WTC11 (cell line): Measurements from ENCODE around the gene RPTOR. TPM values are rescaled to one million over a fixed set of nuclear protein-coding genes. Genes with fewer than 3 reads are reported as not detected.

ENCODE experiments used
- ATAC-seq: fragments of 200-7000 bp; cut with Tn5 transposase; 2 replicates; pipeline ENCODE4 v1.10.0; 2021; ENCODE audit warnings: mild to moderate bottlenecking, moderate library complexity
- CTCF ChIA-PET: fragments of 300-600 bp; sonication (Branson Sonifier 250); formaldehyde crosslinking; loops from one replicate; lab custom pipeline; 2021; ENCODE audit warnings: antibody characterized with exemption; lab: Charles Lee
- POLR2A ChIA-PET: fragments of 350-600 bp; sonication (Branson Sonifier 250); formaldehyde crosslinking; loops from one replicate; lab custom pipeline; 2021; ENCODE audit warnings: antibody characterized with exemption; lab: Charles Lee
- DNase-seq: peaks from one replicate; pipeline ENCODE4 v3.0.0; 2021; ENCODE audit warnings: low spot score
- H3K27ac Mint-ChIP-seq: 2 replicates; pipeline ENCODE4 v1.8.0; 2021; ENCODE audit warnings: mixed read lengths
- H3K27me3 Mint-ChIP-seq: 2 replicates; pipeline ENCODE4 v1.8.0; 2021; ENCODE audit warnings: low read depth, mild to moderate bottlenecking, moderate library complexity, mixed read lengths
- H3K36me3 Mint-ChIP-seq: 2 replicates; pipeline ENCODE4 v1.8.0; 2021; ENCODE audit warnings: mixed read lengths
- H3K4me1 Mint-ChIP-seq: 2 replicates; pipeline ENCODE4 v1.8.0; 2022; ENCODE audit warnings: mixed read lengths
- H3K4me3 Mint-ChIP-seq: 2 replicates; pipeline ENCODE4 v1.8.0; 2021; ENCODE audit warnings: mild to moderate bottlenecking, moderate library complexity, mixed read lengths
- H3K9me3 Mint-ChIP-seq: 2 replicates; pipeline ENCODE4 v1.8.0; 2021; ENCODE audit warnings: mixed read lengths
- AR ChIP-seq: fragments of 250-450 bp; sonication (Bioruptor Pico); IDR thresholded peaks from 2 replicates; pipeline ENCODE4 v1.9.0; 2021; ENCODE audit warnings: mild to moderate bottlenecking
- E2F4 ChIP-seq: sonication (generic); formaldehyde crosslinking; IDR thresholded peaks from 2 replicates; pipeline ENCODE4 v1.8.1; 2022; ENCODE audit warnings: low read depth, mild to moderate bottlenecking, moderate library complexity, missing genetic modification reagents, borderline replicate concordance
- GABPB1 ChIP-seq: sonication (generic); formaldehyde crosslinking; IDR thresholded peaks from 2 replicates; pipeline ENCODE4 v1.8.1; 2023; ENCODE audit warnings: mild to moderate bottlenecking, missing genetic modification reagents
- JUN ChIP-seq: sonication (generic); formaldehyde crosslinking; IDR thresholded peaks from 2 replicates; pipeline ENCODE4 v1.8.0; 2023; ENCODE audit warnings: mild to moderate bottlenecking, missing genetic modification reagents
- MAX ChIP-seq: sonication (generic); formaldehyde crosslinking; IDR thresholded peaks from 2 replicates; pipeline ENCODE4 v1.8.0; 2022; ENCODE audit warnings: mild to moderate bottlenecking, missing genetic modification reagents
- SOX15 ChIP-seq: fragments of 250-450 bp; sonication (Bioruptor Pico); IDR thresholded peaks from 2 replicates; pipeline ENCODE4 v1.9.0; 2021; ENCODE audit warnings: mild to moderate bottlenecking
- TP53 ChIP-seq: sonication (generic); formaldehyde crosslinking; IDR thresholded peaks from 2 replicates; pipeline ENCODE4 v1.8.1; 2023; ENCODE audit warnings: mild to moderate bottlenecking, missing genetic modification reagents
- ZBTB21 ChIP-seq: sonication (generic); formaldehyde crosslinking; IDR thresholded peaks from 2 replicates; pipeline ENCODE4 v1.8.1; 2023; ENCODE audit warnings: mild to moderate bottlenecking, missing genetic modification reagents, borderline replicate concordance
- ZNF232 ChIP-seq: sonication (generic); formaldehyde crosslinking; IDR thresholded peaks from 2 replicates; pipeline ENCODE4 v1.8.0; 2022; ENCODE audit warnings: mild to moderate bottlenecking, missing genetic modification reagents
- total RNA-seq: library from RNA; stranded (reverse); gene quantifications from 3 replicates; pipeline ENCODE4 v1.2.3, GENCODE V29; 2021
- TF ChIP-seq, protein P1 (sequence below): sonication (generic); formaldehyde crosslinking; conservative IDR thresholded peaks from 2 replicates; pipeline ENCODE4 v1.8.1; 2023; ENCODE audit warnings: mild to moderate bottlenecking, low read depth, missing genetic modification reagents, moderate library complexity
- TF ChIP-seq, protein P2 (sequence below): fragments of 250-450 bp; sonication (Bioruptor Pico); IDR thresholded peaks from 2 replicates; pipeline ENCODE4 v1.9.0; 2021; ENCODE audit warnings: mild to moderate bottlenecking
- TF ChIP-seq, protein P3 (sequence below): fragments of 200-600 bp; IDR thresholded peaks from 2 replicates; pipeline ENCODE4 v1.8.0; 2022; ENCODE audit warnings: antibody characterized with exemption
- TF ChIP-seq, protein P4 (sequence below): sonication (generic); formaldehyde crosslinking; IDR thresholded peaks from 2 replicates; pipeline ENCODE4 v1.8.0; 2023; ENCODE audit warnings: missing genetic modification reagents, mild to moderate bottlenecking, borderline replicate concordance
- TF ChIP-seq, protein P5 (sequence below): sonication (generic); formaldehyde crosslinking; IDR thresholded peaks from 2 replicates; pipeline ENCODE4 v1.8.1; 2022; ENCODE audit warnings: missing genetic modification reagents, borderline replicate concordance
- TF ChIP-seq, protein P6 (sequence below): sonication (generic); formaldehyde crosslinking; IDR thresholded peaks from 2 replicates; pipeline ENCODE4 v1.8.1; 2023; ENCODE audit warnings: mild to moderate bottlenecking, missing genetic modification reagents, moderate library complexity

The RPTOR gene
- total RNA-seq, 1 experiment from 2014 or later = 41.0 TPM

GRCh38 chr17:80667462-80668277 lies 123.0 kb downstream of the RPTOR start:
- Mint-ChIP-seq H3K27me3 (no peaks in the 10 kb centered on the region), H3K4me3 (no peak overlapping the region), H3K9me3 (no peaks in the 10 kb centered on the region), H3K27ac (0 out of 2 replicates have a peak overlapping the region, but pooled peaks have one; percentile 15), H3K36me3 (no peaks in the 10 kb centered on the region), H3K4me1 (peaks cover 51% of the 10 kb centered on the region)
- POLR2A ChIA-PET = no interaction called here
- TF ChIP-seq E2F4 (CRISPR knock-in tag) = no peak
- no peak for TF ChIP-seq JUN (CRISPR knock-in tag)
- no peak for TF ChIP-seq TP53 (CRISPR knock-in tag)
- TF ChIP-seq GABPB1 (CRISPR knock-in tag) = no peak
- no peak for TF ChIP-seq SOX15 (CRISPR knock-in tag)
- TF ChIP-seq ZBTB21 (CRISPR knock-in tag) = no peak
- TF ChIP-seq, protein P1, sequence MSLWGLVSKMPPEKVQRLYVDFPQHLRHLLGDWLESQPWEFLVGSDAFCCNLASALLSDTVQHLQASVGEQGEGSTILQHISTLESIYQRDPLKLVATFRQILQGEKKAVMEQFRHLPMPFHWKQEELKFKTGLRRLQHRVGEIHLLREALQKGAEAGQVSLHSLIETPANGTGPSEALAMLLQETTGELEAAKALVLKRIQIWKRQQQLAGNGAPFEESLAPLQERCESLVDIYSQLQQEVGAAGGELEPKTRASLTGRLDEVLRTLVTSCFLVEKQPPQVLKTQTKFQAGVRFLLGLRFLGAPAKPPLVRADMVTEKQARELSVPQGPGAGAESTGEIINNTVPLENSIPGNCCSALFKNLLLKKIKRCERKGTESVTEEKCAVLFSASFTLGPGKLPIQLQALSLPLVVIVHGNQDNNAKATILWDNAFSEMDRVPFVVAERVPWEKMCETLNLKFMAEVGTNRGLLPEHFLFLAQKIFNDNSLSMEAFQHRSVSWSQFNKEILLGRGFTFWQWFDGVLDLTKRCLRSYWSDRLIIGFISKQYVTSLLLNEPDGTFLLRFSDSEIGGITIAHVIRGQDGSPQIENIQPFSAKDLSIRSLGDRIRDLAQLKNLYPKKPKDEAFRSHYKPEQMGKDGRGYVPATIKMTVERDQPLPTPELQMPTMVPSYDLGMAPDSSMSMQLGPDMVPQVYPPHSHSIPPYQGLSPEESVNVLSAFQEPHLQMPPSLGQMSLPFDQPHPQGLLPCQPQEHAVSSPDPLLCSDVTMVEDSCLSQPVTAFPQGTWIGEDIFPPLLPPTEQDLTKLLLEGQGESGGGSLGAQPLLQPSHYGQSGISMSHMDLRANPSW = no peak
- no peak for TF ChIP-seq AR
- ATAC-seq (no peak), DNase-seq (no peak)
- CTCF ChIA-PET = no interaction called here

GRCh38 chr17:80668375-80669148 lies 123.9 kb downstream of the RPTOR start:
- Mint-ChIP-seq H3K4me3 (no peak overlapping the region), H3K9me3 (no peaks in the 10 kb centered on the region), H3K27ac (peak overlapping the region; percentile 15; the same call in 1 of the 2 replicates), H3K36me3 (no peaks in the 10 kb centered on the region), H3K27me3 (no peaks in the 10 kb centered on the region), H3K4me1 (peaks cover 49% of the 10 kb centered on the region)
- ATAC-seq (no peak), DNase-seq (no peak)
- ChIA-PET CTCF (interaction anchor here (0.7 kb wide), 1 partner anchor 93 kb away, joined by 3 read pairs; no protein-coding TSS in a partner anchor), POLR2A (no interaction called here)
- TF ChIP-seq, protein P2, sequence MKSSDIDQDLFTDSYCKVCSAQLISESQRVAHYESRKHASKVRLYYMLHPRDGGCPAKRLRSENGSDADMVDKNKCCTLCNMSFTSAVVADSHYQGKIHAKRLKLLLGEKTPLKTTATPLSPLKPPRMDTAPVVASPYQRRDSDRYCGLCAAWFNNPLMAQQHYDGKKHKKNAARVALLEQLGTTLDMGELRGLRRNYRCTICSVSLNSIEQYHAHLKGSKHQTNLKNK (CRISPR knock-in tag) = no peak
- TF ChIP-seq, protein P3, sequence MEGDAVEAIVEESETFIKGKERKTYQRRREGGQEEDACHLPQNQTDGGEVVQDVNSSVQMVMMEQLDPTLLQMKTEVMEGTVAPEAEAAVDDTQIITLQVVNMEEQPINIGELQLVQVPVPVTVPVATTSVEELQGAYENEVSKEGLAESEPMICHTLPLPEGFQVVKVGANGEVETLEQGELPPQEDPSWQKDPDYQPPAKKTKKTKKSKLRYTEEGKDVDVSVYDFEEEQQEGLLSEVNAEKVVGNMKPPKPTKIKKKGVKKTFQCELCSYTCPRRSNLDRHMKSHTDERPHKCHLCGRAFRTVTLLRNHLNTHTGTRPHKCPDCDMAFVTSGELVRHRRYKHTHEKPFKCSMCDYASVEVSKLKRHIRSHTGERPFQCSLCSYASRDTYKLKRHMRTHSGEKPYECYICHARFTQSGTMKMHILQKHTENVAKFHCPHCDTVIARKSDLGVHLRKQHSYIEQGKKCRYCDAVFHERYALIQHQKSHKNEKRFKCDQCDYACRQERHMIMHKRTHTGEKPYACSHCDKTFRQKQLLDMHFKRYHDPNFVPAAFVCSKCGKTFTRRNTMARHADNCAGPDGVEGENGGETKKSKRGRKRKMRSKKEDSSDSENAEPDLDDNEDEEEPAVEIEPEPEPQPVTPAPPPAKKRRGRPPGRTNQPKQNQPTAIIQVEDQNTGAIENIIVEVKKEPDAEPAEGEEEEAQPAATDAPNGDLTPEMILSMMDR = no peak
- TF ChIP-seq, protein P4, sequence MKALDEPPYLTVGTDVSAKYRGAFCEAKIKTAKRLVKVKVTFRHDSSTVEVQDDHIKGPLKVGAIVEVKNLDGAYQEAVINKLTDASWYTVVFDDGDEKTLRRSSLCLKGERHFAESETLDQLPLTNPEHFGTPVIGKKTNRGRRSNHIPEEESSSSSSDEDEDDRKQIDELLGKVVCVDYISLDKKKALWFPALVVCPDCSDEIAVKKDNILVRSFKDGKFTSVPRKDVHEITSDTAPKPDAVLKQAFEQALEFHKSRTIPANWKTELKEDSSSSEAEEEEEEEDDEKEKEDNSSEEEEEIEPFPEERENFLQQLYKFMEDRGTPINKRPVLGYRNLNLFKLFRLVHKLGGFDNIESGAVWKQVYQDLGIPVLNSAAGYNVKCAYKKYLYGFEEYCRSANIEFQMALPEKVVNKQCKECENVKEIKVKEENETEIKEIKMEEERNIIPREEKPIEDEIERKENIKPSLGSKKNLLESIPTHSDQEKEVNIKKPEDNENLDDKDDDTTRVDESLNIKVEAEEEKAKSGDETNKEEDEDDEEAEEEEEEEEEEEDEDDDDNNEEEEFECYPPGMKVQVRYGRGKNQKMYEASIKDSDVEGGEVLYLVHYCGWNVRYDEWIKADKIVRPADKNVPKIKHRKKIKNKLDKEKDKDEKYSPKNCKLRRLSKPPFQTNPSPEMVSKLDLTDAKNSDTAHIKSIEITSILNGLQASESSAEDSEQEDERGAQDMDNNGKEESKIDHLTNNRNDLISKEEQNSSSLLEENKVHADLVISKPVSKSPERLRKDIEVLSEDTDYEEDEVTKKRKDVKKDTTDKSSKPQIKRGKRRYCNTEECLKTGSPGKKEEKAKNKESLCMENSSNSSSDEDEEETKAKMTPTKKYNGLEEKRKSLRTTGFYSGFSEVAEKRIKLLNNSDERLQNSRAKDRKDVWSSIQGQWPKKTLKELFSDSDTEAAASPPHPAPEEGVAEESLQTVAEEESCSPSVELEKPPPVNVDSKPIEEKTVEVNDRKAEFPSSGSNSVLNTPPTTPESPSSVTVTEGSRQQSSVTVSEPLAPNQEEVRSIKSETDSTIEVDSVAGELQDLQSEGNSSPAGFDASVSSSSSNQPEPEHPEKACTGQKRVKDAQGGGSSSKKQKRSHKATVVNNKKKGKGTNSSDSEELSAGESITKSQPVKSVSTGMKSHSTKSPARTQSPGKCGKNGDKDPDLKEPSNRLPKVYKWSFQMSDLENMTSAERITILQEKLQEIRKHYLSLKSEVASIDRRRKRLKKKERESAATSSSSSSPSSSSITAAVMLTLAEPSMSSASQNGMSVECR (CRISPR knock-in tag) = no peak
- TF ChIP-seq, protein P5, sequence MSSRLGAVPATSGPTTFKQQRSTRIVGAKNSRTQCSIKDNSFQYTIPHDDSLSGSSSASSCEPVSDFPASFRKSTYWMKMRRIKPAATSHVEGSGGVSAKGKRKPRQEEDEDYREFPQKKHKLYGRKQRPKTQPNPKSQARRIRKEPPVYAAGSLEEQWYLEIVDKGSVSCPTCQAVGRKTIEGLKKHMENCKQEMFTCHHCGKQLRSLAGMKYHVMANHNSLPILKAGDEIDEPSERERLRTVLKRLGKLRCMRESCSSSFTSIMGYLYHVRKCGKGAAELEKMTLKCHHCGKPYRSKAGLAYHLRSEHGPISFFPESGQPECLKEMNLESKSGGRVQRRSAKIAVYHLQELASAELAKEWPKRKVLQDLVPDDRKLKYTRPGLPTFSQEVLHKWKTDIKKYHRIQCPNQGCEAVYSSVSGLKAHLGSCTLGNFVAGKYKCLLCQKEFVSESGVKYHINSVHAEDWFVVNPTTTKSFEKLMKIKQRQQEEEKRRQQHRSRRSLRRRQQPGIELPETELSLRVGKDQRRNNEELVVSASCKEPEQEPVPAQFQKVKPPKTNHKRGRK (CRISPR knock-in tag) = no peak
- TF ChIP-seq, protein P6, sequence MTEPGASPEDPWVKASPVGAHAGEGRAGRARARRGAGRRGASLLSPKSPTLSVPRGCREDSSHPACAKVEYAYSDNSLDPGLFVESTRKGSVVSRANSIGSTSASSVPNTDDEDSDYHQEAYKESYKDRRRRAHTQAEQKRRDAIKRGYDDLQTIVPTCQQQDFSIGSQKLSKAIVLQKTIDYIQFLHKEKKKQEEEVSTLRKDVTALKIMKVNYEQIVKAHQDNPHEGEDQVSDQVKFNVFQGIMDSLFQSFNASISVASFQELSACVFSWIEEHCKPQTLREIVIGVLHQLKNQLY (CRISPR knock-in tag) = no peak
- TF ChIP-seq ZNF232 (CRISPR knock-in tag) = no peak
- no peak for TF ChIP-seq MAX (CRISPR knock-in tag)
